Ovary (tissue), 9 donors: ENCODE data around the gene NAV1. TPM values are rescaled to one million over a fixed set of nuclear protein-coding genes. Genes with fewer than 3 reads are reported as not detected.

Experiments
- DNase-seq, 5 donors: peaks; one replicate each; pipeline ENCODE4 v3.0.0-alpha.2; 2019 to 2020
- H3K27ac ChIP-seq, 2 donors: fragments of 200-600 bp; one replicate each; pipeline versions ENCODE4 v1.5.1 to v1.8.0; 2019 to 2022
- H3K27me3 ChIP-seq: fragments of 200-600 bp; one replicate; pipeline ENCODE4 v1.8.0; 2022
- H3K36me3 ChIP-seq: fragments of 200-600 bp; sonication (generic); one replicate; pipeline ENCODE4 v1.5.1; 2019
- H3K4me1 ChIP-seq: one replicate; pipeline ENCODE4 v1.8.1; 2013; ENCODE audit warnings: mild to moderate bottlenecking, moderate library complexity; ENCODE audit not compliant: insufficient read depth
- H3K4me3 ChIP-seq: fragments of 200-600 bp; sonication (generic); one replicate; pipeline ENCODE4 v1.5.1; 2017
- H3K9me3 ChIP-seq, 2 donors: fragments of 200-600 bp in 1 of 2; sonication (generic) in 1 of 2; one replicate each; pipeline versions ENCODE4 v1.5.1 to v1.8.1; 2013 to 2019; ENCODE audit warnings: mild to moderate bottlenecking in 1 of 2, moderate library complexity in 1 of 2
- EP300 ChIP-seq: sonication (generic); formaldehyde crosslinking; IDR thresholded peaks from one replicate; pipeline ENCODE4 v1.6.1; 2017; ENCODE audit warnings: antibody characterized with exemption
- POLR2A ChIP-seq: fragments of 450-650 bp; IDR thresholded peaks from one replicate; pipeline ENCODE4 v1.6.1; 2017; ENCODE audit warnings: antibody characterized with exemption, mild to moderate bottlenecking, moderate library complexity
- WGBS, 3 donors: extraction: QIAGEN DNeasy Blood & Tissue Kit in 1 of 3; methylation state at CpG; one replicate each; pipeline versions ENCODE4 v1.1.5 to v1.1.7; 2013 to 2017; 5-methylcytosine and 5-hydroxymethylcytosine counted together
- intact Hi-C, 4 donors: fragments of 100-400 bp; cut with DNase I; formaldehyde crosslinking; loops; one replicate each; pipeline versions ENCODE4 v1.11.0 to v1.15.1; 2022 to 2023
- polyA plus RNA-seq, 2 donors: library from polyadenylated mRNA; stranded (reverse); fragments of 200-250 nt in 1 of 2; fragments of 350-450 nt in 1 of 2; fragmentation: Illumina TruSeq in 1 of 2; extraction: RNeasy Lipid Tissue Mini Kit (QIAGEN cat#74804) in 1 of 2; gene quantifications; one replicate each; pipeline ENCODE4 v1.2.3, GENCODE V29; 2013 to 2014
- total RNA-seq, 7 donors: library from RNA; depleted of rRNA in 2 of 7; stranded (reverse); fragments of >200 nt in 2 of 7; fragmentation: NEBNext Ultra II Directional in 3 of 7; extraction: Animal tissue kit (Norgen Biotek cat#: 25700) in 3 of 7; gene quantifications; one replicate each; pipeline versions ENCODE4 v1.1.0 to v1.2.4, GENCODE V29; 2016 to 2023
- TF ChIP-seq, protein P1 (sequence below), 3 donors: fragments of 450-650 bp in 2 of 3; fragments of 200-600 bp in 1 of 3; IDR thresholded peaks; one replicate each; pipeline versions ENCODE4 v1.5.1 to v1.8.0; 2016 to 2022; ENCODE audit warnings: antibody characterized with exemption in 3 of 3, mild to moderate bottlenecking in 1 of 3
- donor health status: DM: no; HTN: no; CAD: no; lungs with moderate emphysema.
- donor health status: DM: no; HTN: no; CAD: no.
- donor health status: Bipolar disorder and iron deficiency.
- donor health status: DM: yes; HTN: yes; CAD: no.
- donor health status: DM: no; HTN: no; CAD: no.
- donor health status: DM: yes; HTN: yes; CAD: no.

Gene NAV1
- total and polyA plus RNA-seq, 9 donors, result 3.4 to 19.6 (median 11.3) TPM

DNA sequence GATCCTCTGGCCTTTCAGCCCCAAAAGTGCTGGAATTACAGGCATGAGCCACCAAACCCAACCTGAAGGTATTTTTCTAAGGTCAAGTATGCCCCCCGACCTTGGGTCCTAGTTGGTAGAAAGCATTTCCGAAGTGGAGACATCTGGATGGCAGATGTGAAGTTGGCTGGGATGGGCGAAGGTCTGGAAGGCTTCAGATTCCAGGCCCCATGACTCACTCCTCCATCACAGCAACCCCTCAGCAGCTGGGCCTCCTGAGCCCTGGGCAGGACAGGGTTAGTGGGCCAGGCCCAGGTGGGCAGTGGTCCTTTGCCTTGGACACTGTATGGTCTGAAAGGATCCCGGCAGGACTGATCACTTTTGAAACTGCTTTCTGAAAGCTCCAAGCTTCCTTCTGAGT lies 23.3 kb downstream of the NAV1 start:
- whole genome bisulfite sequencing, 3 donors, result 34 to 55% (median 41%) methylated on average over 4 of the region's 4 CpGs
- TF ChIP-seq POLR2A, result no peak
- DNase-seq, result no peak
- no peaks in the 10 kb centered on the region for H3K4me1 ChIP-seq
- intact Hi-C loops, result loop anchor here (5.0 to 10.0 kb wide), 4 partner anchors 90 to 233 kb away; no protein-coding TSS in a partner anchor
- H3K27me3 ChIP-seq, result no peaks in the 10 kb centered on the region
- H3K4me3 ChIP-seq, result no peak overlapping the region
- H3K36me3 ChIP-seq, result no peaks in the 10 kb centered on the region
- H3K9me3 ChIP-seq, result no peaks in the 10 kb centered on the region
- no peak overlapping the region for H3K27ac ChIP-seq

GRCh38 chr1:201562659-201563405 lies 23.9 kb downstream of the NAV1 start:
- WGBS, 3 donors, result 69 to 78% (median 72%) methylated on average over 18 of the region's 18 CpGs
- no peaks in the 10 kb centered on the region for H3K4me1 ChIP-seq

GRCh38 chr1:201563406-201563780 lies 24.5 kb downstream of the NAV1 start:
- H3K27ac ChIP-seq, result no peak overlapping the region
- no peaks in the 10 kb centered on the region for H3K4me1 ChIP-seq

More at GRCh38 chr1:201562659-201563405, 23.9 kb downstream of the NAV1 start:
- no peaks in the 10 kb centered on the region for H3K36me3 ChIP-seq
- DNase-seq, result peak in 1 of 5 donors; percentile 23
- TF ChIP-seq EP300 (no peak), POLR2A (no peak)
- TF ChIP-seq, protein P1, sequence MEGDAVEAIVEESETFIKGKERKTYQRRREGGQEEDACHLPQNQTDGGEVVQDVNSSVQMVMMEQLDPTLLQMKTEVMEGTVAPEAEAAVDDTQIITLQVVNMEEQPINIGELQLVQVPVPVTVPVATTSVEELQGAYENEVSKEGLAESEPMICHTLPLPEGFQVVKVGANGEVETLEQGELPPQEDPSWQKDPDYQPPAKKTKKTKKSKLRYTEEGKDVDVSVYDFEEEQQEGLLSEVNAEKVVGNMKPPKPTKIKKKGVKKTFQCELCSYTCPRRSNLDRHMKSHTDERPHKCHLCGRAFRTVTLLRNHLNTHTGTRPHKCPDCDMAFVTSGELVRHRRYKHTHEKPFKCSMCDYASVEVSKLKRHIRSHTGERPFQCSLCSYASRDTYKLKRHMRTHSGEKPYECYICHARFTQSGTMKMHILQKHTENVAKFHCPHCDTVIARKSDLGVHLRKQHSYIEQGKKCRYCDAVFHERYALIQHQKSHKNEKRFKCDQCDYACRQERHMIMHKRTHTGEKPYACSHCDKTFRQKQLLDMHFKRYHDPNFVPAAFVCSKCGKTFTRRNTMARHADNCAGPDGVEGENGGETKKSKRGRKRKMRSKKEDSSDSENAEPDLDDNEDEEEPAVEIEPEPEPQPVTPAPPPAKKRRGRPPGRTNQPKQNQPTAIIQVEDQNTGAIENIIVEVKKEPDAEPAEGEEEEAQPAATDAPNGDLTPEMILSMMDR (IDR thresholded peaks at IDR 0.05), result no peak
- H3K9me3 ChIP-seq, result no peaks in the 10 kb centered on the region
- no peak overlapping the region for H3K4me3 ChIP-seq
- no peak overlapping the region for H3K27ac ChIP-seq
- H3K27me3 ChIP-seq, result no peaks in the 10 kb centered on the region
- intact Hi-C loops, result loop anchor here (5.0 to 10.0 kb wide), 4 partner anchors 89 to 232 kb away; no protein-coding TSS in a partner anchor

DNA sequence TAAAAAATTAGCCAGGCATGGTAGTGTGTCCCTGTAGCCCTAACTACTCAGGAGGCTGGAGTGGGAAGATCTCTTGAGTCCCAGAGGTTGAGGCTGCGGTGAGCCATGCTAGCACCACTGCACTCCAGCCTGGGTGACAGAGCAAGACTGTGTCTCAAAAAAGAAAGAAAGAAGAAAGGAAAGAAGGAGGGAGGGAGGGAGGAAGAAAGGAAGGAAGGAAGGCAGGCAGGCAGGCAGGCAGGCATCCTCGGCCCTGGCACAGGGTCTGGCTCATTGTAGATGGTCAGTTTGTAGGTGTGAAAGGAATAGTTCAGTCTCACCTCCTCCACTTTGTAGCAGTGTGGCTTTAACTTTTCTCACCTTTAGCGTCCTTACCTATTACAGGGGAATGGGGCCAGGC lies 25.0 kb downstream of the NAV1 start:
- no peak for TF ChIP-seq EP300
- no peak for TF ChIP-seq POLR2A
- TF ChIP-seq, protein P1 (IDR thresholded peaks at IDR 0.05), result no peak
- H3K27me3 ChIP-seq, result no peaks in the 10 kb centered on the region
- WGBS, 3 donors, result 95 to 96% (median 95%) methylated on average over 3 of the region's 3 CpGs
- no peak overlapping the region for H3K4me3 ChIP-seq
- intact Hi-C loops, result loop anchor here (5.0 to 10.0 kb wide), 4 partner anchors 88 to 231 kb away; no protein-coding TSS in a partner anchor
- no peaks in the 10 kb centered on the region for H3K4me1 ChIP-seq
- H3K36me3 ChIP-seq, result no peaks in the 10 kb centered on the region
- no peaks in the 10 kb centered on the region for H3K9me3 ChIP-seq
- H3K27ac ChIP-seq, result no peak overlapping the region
- no peak for DNase-seq

More at GRCh38 chr1:201563406-201563780, 24.5 kb downstream of the NAV1 start:
- H3K9me3 ChIP-seq, result no peaks in the 10 kb centered on the region
- no peak for DNase-seq
- no peak overlapping the region for H3K4me3 ChIP-seq
- H3K36me3 ChIP-seq, result no peaks in the 10 kb centered on the region
- H3K27me3 ChIP-seq, result no peaks in the 10 kb centered on the region
- intact Hi-C loops, result loop anchor here (5.0 to 10.0 kb wide), 4 partner anchors 89 to 231 kb away; no protein-coding TSS in a partner anchor
- 73 to 83% (median 83%) methylated on average over 2 of the region's 2 CpGs for WGBS, 3 donors
- no peak for TF ChIP-seq EP300
- TF ChIP-seq, protein P1 (IDR thresholded peaks at IDR 0.05), result no peak
- no peak for TF ChIP-seq POLR2A
